Colonic mucosa (tissue), 4 donors: ENCODE data around the gene SVIL. TPM values are rescaled to one million over a fixed set of nuclear protein-coding genes. Genes with fewer than 3 reads are reported as not detected.

ENCODE experiments used
- DNase-seq: peaks from one replicate; pipeline ENCODE4 v3.0.0-alpha.2; 2020
- H3K27ac ChIP-seq: fragments of 200-600 bp; one replicate; pipeline ENCODE4 v1.8.0; 2021
- H3K27me3 ChIP-seq: fragments of 200-600 bp; one replicate; pipeline ENCODE4 v1.8.0; 2021
- H3K36me3 ChIP-seq: fragments of 200-600 bp; one replicate; pipeline ENCODE4 v1.8.0; 2021
- H3K4me1 ChIP-seq: fragments of 200-600 bp; one replicate; pipeline ENCODE4 v1.8.0; 2021; ENCODE audit warnings: mild to moderate bottlenecking
- H3K4me3 ChIP-seq: fragments of 200-600 bp; one replicate; pipeline ENCODE4 v1.8.0; 2021
- H3K9ac ChIP-seq, 2 donors: one replicate each; pipeline ENCODE4 v1.7.0; 2013; ENCODE audit warnings: control low read depth in 2 of 2, low read depth in 2 of 2, low read length in 2 of 2
- H3K9me3 ChIP-seq: fragments of 200-600 bp; one replicate; pipeline ENCODE4 v1.8.0; 2021
- CTCF ChIP-seq: fragments of 200-600 bp; IDR thresholded peaks from one replicate; pipeline ENCODE4 v1.8.0; 2022; ENCODE audit warnings: antibody characterized with exemption, mild to moderate bottlenecking
- intact Hi-C: fragments of 100-400 bp; cut with DNase I; formaldehyde crosslinking; loops from one replicate; pipeline ENCODE4 v1.14.1; 2022
- total RNA-seq, 2 donors: library from RNA; stranded (reverse); fragmentation: NEBNext Ultra II Directional in 1 of 2; extraction: Animal tissue kit (Norgen Biotek cat#: 25700) in 1 of 2; gene quantifications; one replicate each; pipeline ENCODE4 v1.2.1, GENCODE V29; 2021
- donor health status: healthy.
- donor health status: DM: no; HTN: no; CAD: no.
- donor health status: DM: no; HTN: no; CAD: no.

SVIL gene
- total RNA-seq, 2 donors from 2014 or later: 62.6 to 132 TPM

DNA sequence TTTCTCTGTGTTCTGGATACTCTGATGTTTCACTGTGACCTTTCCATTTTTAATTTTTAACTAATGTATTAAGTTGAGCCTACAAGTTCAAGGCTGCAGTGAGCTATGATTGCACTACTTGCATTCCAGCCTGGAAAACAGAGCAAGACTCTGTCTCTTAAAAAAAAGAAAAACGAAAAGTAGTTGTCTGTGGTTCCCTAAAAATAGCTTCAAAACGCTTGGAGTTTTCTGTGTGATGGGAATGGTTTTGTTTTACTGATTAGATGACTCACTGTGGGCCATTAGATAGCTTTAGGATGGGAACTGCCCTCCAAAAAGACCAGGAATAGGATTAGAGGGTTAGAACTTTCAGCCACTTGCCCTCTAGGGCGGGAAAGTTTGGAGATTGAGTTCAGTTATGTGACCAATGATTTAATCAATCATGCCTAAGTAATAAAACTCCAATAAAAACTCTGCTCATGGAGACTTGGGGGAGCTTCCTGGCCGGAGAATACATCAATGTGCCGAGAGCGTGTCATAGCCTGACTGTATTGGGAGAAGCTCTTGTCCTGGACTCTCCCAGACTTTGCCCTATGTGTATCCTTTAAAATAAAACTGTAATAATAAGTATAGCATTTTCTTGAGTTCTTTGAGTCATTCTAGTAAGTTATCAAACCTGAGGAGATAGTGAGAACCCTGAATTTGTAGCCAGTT, 198.8 kb downstream of the SVIL start:
- H3K9me3 ChIP-seq: no peaks in the 10 kb centered on the region
- intact Hi-C loops: no loop called here
- DNase-seq: no peak

DNA sequence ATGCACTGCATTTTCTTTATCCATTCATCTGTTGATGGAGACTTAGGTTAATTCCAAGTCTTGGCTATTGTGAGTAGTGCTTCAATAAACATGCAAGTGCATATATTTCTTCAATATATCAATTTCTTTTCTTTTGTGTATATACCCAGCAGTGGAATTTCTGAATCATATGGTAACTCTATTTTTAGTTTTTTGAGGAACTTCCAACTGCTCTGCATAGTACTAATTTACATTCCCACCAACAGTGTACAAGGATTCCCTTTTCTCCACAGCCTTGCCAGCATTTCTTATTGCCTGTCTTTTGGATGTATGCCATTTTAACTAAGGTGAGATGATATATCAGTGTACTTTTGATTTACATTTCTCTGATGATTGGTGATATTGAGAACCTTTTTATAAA, 200.7 kb downstream of the SVIL start:
- no peaks in the 10 kb centered on the region for H3K27me3 ChIP-seq
- H3K9me3 ChIP-seq: no peaks in the 10 kb centered on the region
- intact Hi-C loops: no loop called here
- H3K9ac ChIP-seq: no peak overlapping the region
- H3K4me1 ChIP-seq: no peaks in the 10 kb centered on the region
- H3K4me3 ChIP-seq: no peak overlapping the region
- no peak for TF ChIP-seq CTCF
- H3K36me3 ChIP-seq: no peaks in the 10 kb centered on the region
- no peak for DNase-seq
- no peak overlapping the region for H3K27ac ChIP-seq

More for the DNA sequence above, 198.8 kb downstream of the SVIL start:
- TF ChIP-seq CTCF: no peak
- no peak overlapping the region for H3K9ac ChIP-seq
- no peaks in the 10 kb centered on the region for H3K36me3 ChIP-seq
- no peak overlapping the region for H3K4me3 ChIP-seq
- H3K27ac ChIP-seq: no peak overlapping the region
- no peaks in the 10 kb centered on the region for H3K4me1 ChIP-seq
- no peaks in the 10 kb centered on the region for H3K27me3 ChIP-seq

DNA sequence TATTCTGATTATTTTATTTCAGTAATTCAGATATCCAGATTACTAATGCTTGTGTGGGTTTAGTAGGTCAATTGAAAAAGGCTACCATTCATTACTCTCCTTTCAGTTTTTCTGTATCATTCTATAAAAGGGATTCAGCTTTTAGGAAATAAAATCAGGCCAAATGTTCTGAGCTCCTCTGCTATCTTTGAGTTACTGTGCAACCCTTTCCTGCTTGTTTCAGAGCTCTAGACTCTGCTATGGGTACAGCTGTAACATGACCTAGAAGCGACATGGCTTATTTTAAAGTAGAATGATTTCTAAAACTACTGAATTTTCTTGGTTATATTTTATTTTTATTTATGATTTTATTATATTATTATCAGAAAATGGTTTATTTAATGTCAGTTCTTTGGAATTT, 203.1 kb downstream of the SVIL start:
- H3K9me3 ChIP-seq: no peaks in the 10 kb centered on the region
- H3K27me3 ChIP-seq: no peaks in the 10 kb centered on the region

DNA sequence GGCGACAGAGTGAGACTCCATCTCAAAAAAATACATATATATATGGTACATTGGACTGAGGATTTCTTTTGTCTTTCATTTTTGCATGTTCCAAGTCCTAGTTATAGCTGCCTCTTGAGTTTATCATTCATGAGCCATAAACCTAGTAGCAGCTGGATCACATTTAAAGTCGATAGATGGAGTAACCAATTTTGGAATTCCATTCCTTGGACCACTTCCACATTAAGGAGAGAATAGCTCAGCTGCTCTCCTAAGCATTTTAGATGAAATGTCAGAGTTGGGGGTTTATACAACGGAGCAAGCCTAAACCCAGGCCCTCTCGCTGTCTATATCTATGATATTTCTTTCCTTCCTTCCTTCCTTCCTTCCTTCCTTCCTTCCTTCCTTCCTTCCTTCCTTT, 204.7 kb downstream of the SVIL start:
- Histone ChIP-seq H3K4me3 (no peak overlapping the region), H3K36me3 (no peaks in the 10 kb centered on the region), H3K27ac (no peak overlapping the region), H3K9me3 (no peaks in the 10 kb centered on the region), H3K27me3 (no peaks in the 10 kb centered on the region), H3K9ac (no peak overlapping the region), H3K4me1 (no peaks in the 10 kb centered on the region)
- no peak for TF ChIP-seq CTCF
- intact Hi-C loops: no loop called here
- DNase-seq: no peak

More for the DNA sequence above, 203.1 kb downstream of the SVIL start:
- intact Hi-C loops: no loop called here
- Histone ChIP-seq H3K27ac (no peak overlapping the region), H3K36me3 (no peaks in the 10 kb centered on the region), H3K9ac (no peak overlapping the region), H3K4me3 (no peak overlapping the region), H3K4me1 (no peaks in the 10 kb centered on the region)
- no peak for TF ChIP-seq CTCF
- no peak for DNase-seq

GRCh38 chr10:29428486-29428885, 206.3 kb downstream of the SVIL start:
- no peak overlapping the region for H3K4me3 ChIP-seq
- intact Hi-C loops: no loop called here
- H3K4me1 ChIP-seq: no peaks in the 10 kb centered on the region
- H3K9me3 ChIP-seq: no peaks in the 10 kb centered on the region
- no peaks in the 10 kb centered on the region for H3K27me3 ChIP-seq
- no peak overlapping the region for H3K9ac ChIP-seq
- no peak overlapping the region for H3K27ac ChIP-seq
- no peaks in the 10 kb centered on the region for H3K36me3 ChIP-seq
- no peak for DNase-seq
- TF ChIP-seq CTCF: no peak
